IPS-15b (cell line): ENCODE measurements around the gene PPP2R5A.

Source experiments
- H3K27me3 ChIP-seq: one replicate; pipeline ENCODE4 v1.6.1; 2013; ENCODE audit warnings: low read length; ENCODE audit not compliant: control insufficient read depth, insufficient read depth
- H3K36me3 ChIP-seq: one replicate; pipeline ENCODE4 v1.6.1; 2013; ENCODE audit warnings: low read length; ENCODE audit not compliant: control insufficient read depth, insufficient read depth
- H3K4me1 ChIP-seq: one replicate; pipeline ENCODE4 v1.6.1; 2013; ENCODE audit warnings: mild to moderate bottlenecking, low read length; ENCODE audit not compliant: control insufficient read depth, insufficient read depth
- H3K4me3 ChIP-seq: one replicate; pipeline ENCODE4 v1.5.1; 2013; ENCODE audit warnings: low read depth, low read length
- H3K9ac ChIP-seq: one replicate; pipeline ENCODE4 v1.6.1; 2013; ENCODE audit warnings: low read depth, mild to moderate bottlenecking, low read length
- H3K9me3 ChIP-seq: one replicate; pipeline ENCODE4 v1.6.1; 2013; ENCODE audit warnings: mild to moderate bottlenecking, low read length; ENCODE audit not compliant: control insufficient read depth, insufficient read depth

PPP2R5A gene

GRCh38 chr1:212284744-212285684 lies at the start of gene PPP2R5A:
Gene PPP2R5A (plus strand): TSS chr1:212285410. CDS start chr1:212286111, 701 bp downstream.
- Histone ChIP-seq H3K27me3 (no peaks in the 10 kb centered on the region), H3K9me3 (no peaks in the 10 kb centered on the region), H3K36me3 (no peaks in the 10 kb centered on the region), H3K4me3 (peak within 1 kb of the TSS; percentile 98), H3K9ac (peak within 1 kb of the TSS; percentile 92), H3K4me1 (peaks cover 9% of the 10 kb centered on the region)

- Histone ChIP-seq H3K4me3 (no peak overlapping the region), H3K36me3 (no peaks in the 10 kb centered on the region), H3K27me3 (no peaks in the 10 kb centered on the region), H3K9me3 (no peaks in the 10 kb centered on the region), H3K9ac (no peak overlapping the region), H3K4me1 (no peaks in the 10 kb centered on the region)
Observed at GRCh38 chr1:212235857-212236256, 49.4 kb upstream of the PPP2R5A start.

DNA sequence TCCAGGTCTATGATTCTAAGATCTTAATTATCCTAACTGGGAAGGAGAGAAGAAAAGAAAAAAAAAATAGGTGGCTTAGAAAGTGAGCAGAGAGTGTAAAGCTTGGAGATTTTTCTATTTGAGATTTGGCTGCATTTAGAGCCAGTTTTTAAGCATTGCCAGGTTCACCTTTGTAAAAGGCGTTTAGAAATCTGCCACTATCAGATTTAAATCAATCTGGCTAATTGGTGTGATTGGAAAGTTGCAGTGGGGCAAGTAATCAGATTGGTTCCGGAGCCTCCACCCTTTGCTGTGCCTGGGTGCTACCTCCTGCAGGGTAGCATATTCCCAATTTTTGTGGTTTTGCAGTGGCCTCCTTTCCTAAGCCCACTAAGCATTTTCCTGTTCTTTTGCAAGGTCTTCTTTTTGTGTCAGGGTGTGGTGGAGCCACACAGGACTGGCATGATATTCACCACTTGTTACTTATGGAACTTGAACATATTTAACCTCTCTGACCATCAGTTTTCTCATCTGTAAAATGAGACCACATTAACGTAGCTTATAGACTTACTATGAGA lies 48.5 kb upstream of the PPP2R5A start:
- H3K4me1 ChIP-seq, result no peaks in the 10 kb centered on the region
- H3K27me3 ChIP-seq, result no peaks in the 10 kb centered on the region
- H3K9me3 ChIP-seq, result no peaks in the 10 kb centered on the region
- H3K4me3 ChIP-seq, result no peak overlapping the region
- H3K9ac ChIP-seq, result no peak overlapping the region
- no peaks in the 10 kb centered on the region for H3K36me3 ChIP-seq

DNA sequence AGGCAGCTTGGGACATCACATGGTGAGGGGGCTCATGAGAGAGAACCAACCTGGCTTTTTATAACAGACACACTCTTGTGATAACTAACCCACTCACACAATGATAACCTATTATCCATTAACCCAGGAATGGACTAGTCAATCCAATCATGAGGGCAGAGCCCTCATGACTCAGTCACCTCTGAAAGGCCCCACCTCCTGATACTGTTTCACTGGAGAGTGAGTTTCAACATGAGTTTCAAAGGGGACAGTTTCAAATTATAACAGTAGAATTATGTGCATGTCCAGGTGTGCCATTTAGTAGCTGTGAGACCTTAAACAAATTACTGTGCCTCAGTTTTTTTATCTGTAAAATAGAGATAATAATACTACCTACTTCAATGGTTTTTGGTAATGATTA lies 47.6 kb upstream of the PPP2R5A start:
- Histone ChIP-seq H3K27me3 (no peaks in the 10 kb centered on the region), H3K9ac (no peak overlapping the region), H3K4me1 (no peaks in the 10 kb centered on the region), H3K36me3 (no peaks in the 10 kb centered on the region), H3K9me3 (no peaks in the 10 kb centered on the region), H3K4me3 (no peak overlapping the region)

GRCh38 chr1:212238552-212238951 lies 46.7 kb upstream of the PPP2R5A start:
- Histone ChIP-seq H3K27me3 (no peaks in the 10 kb centered on the region), H3K4me1 (no peaks in the 10 kb centered on the region)

DNA sequence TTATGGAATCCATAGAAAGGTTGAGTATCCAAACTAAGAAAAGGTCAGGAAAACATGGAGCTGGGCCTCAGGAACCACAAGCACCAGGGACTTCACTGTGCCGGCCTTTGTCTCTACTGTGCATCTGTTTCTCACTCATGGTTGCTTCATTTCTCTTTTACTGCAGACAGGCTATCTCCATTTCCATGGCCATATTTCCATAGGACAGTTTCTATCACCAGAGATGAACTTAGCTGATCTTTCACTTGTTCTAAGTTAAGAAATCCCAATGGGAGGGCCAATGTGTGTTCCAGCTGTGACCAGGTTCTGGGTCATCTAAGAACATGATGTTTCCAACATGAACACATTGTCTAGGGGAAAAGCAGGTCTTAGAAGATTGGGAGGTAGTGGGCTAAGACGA lies 43.7 kb upstream of the PPP2R5A start:
- Histone ChIP-seq H3K4me1 (no peaks in the 10 kb centered on the region), H3K27me3 (no peaks in the 10 kb centered on the region), H3K4me3 (no peak overlapping the region), H3K9me3 (no peaks in the 10 kb centered on the region), H3K9ac (no peak overlapping the region), H3K36me3 (no peaks in the 10 kb centered on the region)

More at GRCh38 chr1:212238552-212238951, 46.7 kb upstream of the PPP2R5A start:
- no peaks in the 10 kb centered on the region for H3K36me3 ChIP-seq
- H3K4me3 ChIP-seq, result no peak overlapping the region
- H3K9ac ChIP-seq, result no peak overlapping the region
- no peaks in the 10 kb centered on the region for H3K9me3 ChIP-seq

GRCh38 chr1:212241957-212242287 lies 43.3 kb upstream of the PPP2R5A start:
- Histone ChIP-seq H3K4me3 (no peak overlapping the region), H3K9me3 (no peaks in the 10 kb centered on the region), H3K4me1 (no peaks in the 10 kb centered on the region), H3K27me3 (no peaks in the 10 kb centered on the region), H3K36me3 (no peaks in the 10 kb centered on the region), H3K9ac (no peak overlapping the region)

- Histone ChIP-seq H3K36me3 (no peaks in the 10 kb centered on the region), H3K9ac (no peak overlapping the region), H3K27me3 (no peaks in the 10 kb centered on the region), H3K4me1 (no peaks in the 10 kb centered on the region), H3K9me3 (no peaks in the 10 kb centered on the region), H3K4me3 (no peak overlapping the region)
Observed at GRCh38 chr1:212242288-212242984, 42.8 kb upstream of the PPP2R5A start.

DNA sequence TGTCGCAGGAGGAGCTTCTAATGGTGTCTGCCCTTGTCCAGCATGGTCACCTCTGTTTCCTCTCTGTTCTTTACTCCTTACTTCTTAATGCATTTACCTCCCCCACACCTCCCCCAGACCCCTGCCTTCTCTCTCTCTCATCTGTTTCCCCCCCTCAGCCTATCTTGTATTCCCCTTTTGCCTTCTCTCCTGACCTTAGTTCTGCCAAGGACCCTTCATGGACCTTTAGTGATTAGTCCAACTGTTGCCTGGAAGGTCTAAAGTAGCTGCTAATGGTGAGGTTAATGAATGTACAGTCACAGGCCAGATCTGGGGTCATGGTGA lies 42.3 kb upstream of the PPP2R5A start:
- Histone ChIP-seq H3K27me3 (no peaks in the 10 kb centered on the region), H3K36me3 (no peaks in the 10 kb centered on the region), H3K4me3 (no peak overlapping the region), H3K9ac (no peak overlapping the region), H3K4me1 (no peaks in the 10 kb centered on the region), H3K9me3 (no peaks in the 10 kb centered on the region)

- Histone ChIP-seq H3K4me3 (no peak overlapping the region), H3K9me3 (no peaks in the 10 kb centered on the region), H3K36me3 (no peaks in the 10 kb centered on the region), H3K9ac (no peak overlapping the region), H3K4me1 (no peaks in the 10 kb centered on the region), H3K27me3 (no peaks in the 10 kb centered on the region)
Observed at GRCh38 chr1:212244441-212244840, 40.8 kb upstream of the PPP2R5A start.

DNA sequence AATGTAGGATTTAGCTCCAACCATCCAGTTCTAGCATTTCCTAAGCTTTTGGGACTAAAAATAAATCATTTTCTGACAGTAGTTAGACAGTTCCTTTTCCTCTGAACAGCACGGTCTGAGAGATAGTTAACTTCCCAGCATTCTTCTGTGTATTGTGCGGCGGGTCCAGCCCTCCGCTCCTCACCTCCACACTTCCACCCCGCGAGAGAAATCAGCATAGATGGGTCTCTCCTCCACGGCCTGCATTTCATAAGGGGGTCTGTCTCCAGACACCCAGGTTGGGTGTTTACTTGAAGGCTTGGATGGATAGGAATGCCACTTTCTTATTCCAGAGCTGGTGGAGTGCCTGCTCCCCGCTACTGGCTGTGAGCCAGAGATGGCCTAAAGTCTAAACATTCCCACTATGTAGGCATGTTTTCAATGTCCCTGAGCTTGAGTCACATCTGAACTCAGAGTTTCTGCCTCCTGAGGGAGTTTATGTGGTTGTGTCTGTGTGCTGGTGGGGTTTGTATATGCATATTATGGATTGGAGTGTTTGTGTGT lies 38.0 kb upstream of the PPP2R5A start:
- Histone ChIP-seq H3K9ac (no peak overlapping the region), H3K36me3 (no peaks in the 10 kb centered on the region), H3K4me1 (no peaks in the 10 kb centered on the region), H3K27me3 (no peaks in the 10 kb centered on the region), H3K9me3 (no peaks in the 10 kb centered on the region), H3K4me3 (no peak overlapping the region)
